OCI-LY7 (cell line): ENCODE results near the gene HTT. TPM values are rescaled to one million over a fixed set of nuclear protein-coding genes. Genes with fewer than 3 reads are reported as not detected.

ENCODE experiments used
- BruUV-seq: library from RNA; stranded (reverse); fragments of 400-500 nt; replicated peaks from 2 replicates; lab custom pipeline; 2021; lab: Mats Ljungman, UMichigan
- CTCF ChIA-PET: fragments of 300-600 bp; sonication (Branson Sonifier 250); formaldehyde crosslinking; loops from one replicate; lab custom pipeline; 2022; ENCODE audit warnings: antibody characterized with exemption; ENCODE audit not compliant: unreplicated experiment; lab: Charles Lee
- POLR2A ChIA-PET: fragments of 300-600 bp; sonication (Branson Sonifier 250); formaldehyde crosslinking; loops from one replicate; lab custom pipeline; 2022; ENCODE audit warnings: antibody characterized with exemption; lab: Charles Lee
- DNase-seq: peaks from one replicate; pipeline ENCODE4 v3.0.0-alpha.2; 2015; ENCODE audit warnings: low spot score
- H2AFZ ChIP-seq: fragments of 200-600 bp; sonication (generic), shearing (Covaris generic); 2 replicates; pipeline ENCODE4 v1.6.1; 2014; ENCODE audit warnings: mild to moderate bottlenecking, antibody characterized with exemption, low read length, moderate library complexity
- H3K27ac ChIP-seq: fragments of 200-600 bp; sonication (generic); 2 replicates; pipeline ENCODE4 v1.5.1; 2014; ENCODE audit warnings: mixed run types, low read depth, mild to moderate bottlenecking, moderate library complexity, low read length, inconsistent platforms; ENCODE audit not compliant: poor library complexity, severe bottlenecking
- H3K36me3 ChIP-seq: fragments of 200-600 bp; sonication (generic); 2 replicates; pipeline ENCODE4 v1.6.1; 2014; ENCODE audit warnings: mild to moderate bottlenecking, antibody characterized with exemption, low read length, moderate library complexity, mixed read lengths; ENCODE audit not compliant: insufficient read depth
- H3K4me1 ChIP-seq: fragments of 200-600 bp; sonication (generic); 2 replicates; pipeline ENCODE4 v1.5.1; 2014; ENCODE audit warnings: mild to moderate bottlenecking, low read length; ENCODE audit not compliant: insufficient read depth, poor library complexity, severe bottlenecking
- H3K4me2 ChIP-seq: fragments of 200-600 bp; sonication (generic); 2 replicates; pipeline ENCODE4 v1.6.1; 2014; ENCODE audit warnings: mild to moderate bottlenecking, low read length
- H3K4me3 ChIP-seq: fragments of 200-600 bp; sonication (generic); 2 replicates; pipeline ENCODE4 v1.5.1; 2014; ENCODE audit warnings: mild to moderate bottlenecking, low read depth, low read length; ENCODE audit not compliant: poor library complexity, severe bottlenecking
- H3K79me2 ChIP-seq: fragments of 200-600 bp; sonication (generic); 2 replicates; pipeline ENCODE4 v1.6.1; 2016; ENCODE audit warnings: low read depth, mild to moderate bottlenecking, low read length, moderate library complexity, mixed read lengths; ENCODE audit not compliant: insufficient read depth
- H3K9me2 ChIP-seq: fragments of 200-600 bp; sonication (generic); 2 replicates; pipeline ENCODE4 v1.6.1; 2016; ENCODE audit warnings: mild to moderate bottlenecking, low read length, mixed read lengths; ENCODE audit not compliant: insufficient read depth
- H3K9me3 ChIP-seq: fragments of 200-600 bp; sonication (generic); 2 replicates; pipeline ENCODE4 v1.6.1; 2014; ENCODE audit warnings: mild to moderate bottlenecking, mixed run types, low read length, mixed read lengths
- H4K20me1 ChIP-seq: fragments of 200-600 bp; sonication (generic); 2 replicates; pipeline ENCODE4 v1.6.1; 2014; ENCODE audit warnings: mild to moderate bottlenecking, antibody characterized with exemption, low read length, moderate library complexity, mixed read lengths; ENCODE audit not compliant: insufficient read depth
- EZH2phosphoT487 ChIP-seq: fragments of 200-600 bp; sonication (generic); IDR thresholded peaks from 2 replicates; pipeline ENCODE4 v1.6.1; 2018; ENCODE audit warnings: low read depth, borderline replicate concordance, mild to moderate bottlenecking, mixed run types, antibody characterized with exemption, low read length, moderate library complexity, mixed read lengths
- intact Hi-C: fragments of 100-400 bp; cut with micrococcal nuclease; formaldehyde crosslinking; loops from one replicate; pipeline ENCODE4 v1.10.0; 2022; ENCODE audit not compliant: unreplicated experiment
- total RNA-seq, 2 experiments: library from RNA; depleted of rRNA in 1 of 2; stranded (reverse); fragments of >200 nt in 1 of 2; shearing (Covaris generic) in 1 of 2; gene quantifications; 2 replicates each; pipeline ENCODE4 v1.2.3, GENCODE V29; 2014 to 2022
- TF ChIP-seq, protein P1 (sequence below): fragments of 200-600 bp; sonication (generic); conservative IDR thresholded peaks from 2 replicates; pipeline ENCODE4 v1.5.1; 2014; ENCODE audit warnings: mild to moderate bottlenecking, antibody characterized with exemption, low read length, moderate library complexity, mixed read lengths

HTT gene
- total RNA-seq, 2 experiments from 2014 or later, result 36.4 to 91.3 TPM

GRCh38 chr4:3184725-3185124, 110.2 kb downstream of the HTT start:
- Histone ChIP-seq H2AFZ (no peak overlapping the region), H3K36me3 (peaks cover 87% of the 10 kb centered on the region), H3K27ac (no peak overlapping the region), H3K9me3 (no peaks in the 10 kb centered on the region), H3K4me1 (peaks cover 10% of the 10 kb centered on the region), H3K9me2 (no peaks in the 10 kb centered on the region), H3K4me2 (no peak overlapping the region), H4K20me1 (no peaks in the 10 kb centered on the region), H3K79me2 (no peaks in the 10 kb centered on the region), H3K4me3 (no peak overlapping the region)
- TF ChIP-seq, protein P1, sequence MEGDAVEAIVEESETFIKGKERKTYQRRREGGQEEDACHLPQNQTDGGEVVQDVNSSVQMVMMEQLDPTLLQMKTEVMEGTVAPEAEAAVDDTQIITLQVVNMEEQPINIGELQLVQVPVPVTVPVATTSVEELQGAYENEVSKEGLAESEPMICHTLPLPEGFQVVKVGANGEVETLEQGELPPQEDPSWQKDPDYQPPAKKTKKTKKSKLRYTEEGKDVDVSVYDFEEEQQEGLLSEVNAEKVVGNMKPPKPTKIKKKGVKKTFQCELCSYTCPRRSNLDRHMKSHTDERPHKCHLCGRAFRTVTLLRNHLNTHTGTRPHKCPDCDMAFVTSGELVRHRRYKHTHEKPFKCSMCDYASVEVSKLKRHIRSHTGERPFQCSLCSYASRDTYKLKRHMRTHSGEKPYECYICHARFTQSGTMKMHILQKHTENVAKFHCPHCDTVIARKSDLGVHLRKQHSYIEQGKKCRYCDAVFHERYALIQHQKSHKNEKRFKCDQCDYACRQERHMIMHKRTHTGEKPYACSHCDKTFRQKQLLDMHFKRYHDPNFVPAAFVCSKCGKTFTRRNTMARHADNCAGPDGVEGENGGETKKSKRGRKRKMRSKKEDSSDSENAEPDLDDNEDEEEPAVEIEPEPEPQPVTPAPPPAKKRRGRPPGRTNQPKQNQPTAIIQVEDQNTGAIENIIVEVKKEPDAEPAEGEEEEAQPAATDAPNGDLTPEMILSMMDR, result no peak
- ChIA-PET CTCF (no interaction called here), POLR2A (no interaction called here)
- DNase-seq, result no peak
- BruUV-seq, result no TSS peak
- intact Hi-C loops, result no loop called here

GRCh38 chr4:3186609-3187008, 112.1 kb downstream of the HTT start:
- no peaks in the 10 kb centered on the region for H3K9me3 ChIP-seq
- H2AFZ ChIP-seq, result no peak overlapping the region
- no peaks in the 10 kb centered on the region for H3K79me2 ChIP-seq
- H3K4me1 ChIP-seq, result peaks cover 10% of the 10 kb centered on the region
- H3K36me3 ChIP-seq, result peaks cover 87% of the 10 kb centered on the region
- no peak overlapping the region for H3K27ac ChIP-seq
- intact Hi-C loops, result no loop called here
- TF ChIP-seq EZH2phosphoT487, result no peak
- TF ChIP-seq, protein P1, result no peak
- no peaks in the 10 kb centered on the region for H4K20me1 ChIP-seq
- no peak for DNase-seq
- no peak overlapping the region for H3K4me3 ChIP-seq
- no peaks in the 10 kb centered on the region for H3K9me2 ChIP-seq
- BruUV-seq, result no TSS peak
- ChIA-PET POLR2A (interaction anchor here (0.7 kb wide), 2 partner anchors 9 to 97 kb away, joined by 3 to 5 read pairs; no protein-coding TSS in a partner anchor), CTCF (interaction anchor here (0.6 kb wide), 1 partner anchor 97 kb away, joined by 5 read pairs; no protein-coding TSS in a partner anchor)
- H3K4me2 ChIP-seq, result no peak overlapping the region

DNA sequence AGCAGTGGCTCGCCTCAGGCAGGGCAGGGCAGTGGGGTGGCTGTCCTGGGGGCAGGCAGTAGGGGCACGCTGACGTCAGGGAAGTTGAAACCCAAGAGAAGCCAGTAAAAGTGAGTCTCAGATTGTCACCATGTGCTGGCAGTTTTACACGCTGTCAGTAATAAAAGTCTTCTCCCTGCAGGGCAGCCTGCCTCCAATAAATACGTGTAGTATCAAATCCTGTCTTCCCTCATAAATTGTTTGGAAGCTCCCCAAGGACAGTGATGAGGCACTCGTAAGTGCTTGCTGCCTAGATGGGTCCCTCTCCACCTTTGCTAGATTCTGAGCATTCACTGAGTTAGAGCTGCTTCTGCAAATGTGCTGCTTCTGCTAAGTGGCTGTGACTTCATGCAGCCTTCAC, 113.6 kb downstream of the HTT start:
- Histone ChIP-seq H3K4me1 (peaks cover 10% of the 10 kb centered on the region), H3K36me3 (peaks cover 81% of the 10 kb centered on the region), H4K20me1 (no peaks in the 10 kb centered on the region), H3K79me2 (no peaks in the 10 kb centered on the region), H3K9me3 (no peaks in the 10 kb centered on the region), H2AFZ (no peak overlapping the region), H3K9me2 (no peaks in the 10 kb centered on the region), H3K4me2 (no peak overlapping the region), H3K4me3 (no peak overlapping the region), H3K27ac (no peak overlapping the region)
- no TSS peak for BruUV-seq
- DNase-seq, result no peak
- POLR2A ChIA-PET, result no interaction called here
- CTCF ChIA-PET, result no interaction called here
- TF ChIP-seq, protein P1, result no peak
- TF ChIP-seq EZH2phosphoT487, result no peak
- intact Hi-C loops, result no loop called here
